PC-9 (cell line): ENCODE data around the gene EHD4.

Experiments used
- CTCF ChIP-seq: fragments of 200-600 bp; sonication (generic); conservative IDR thresholded peaks from 2 replicates; pipeline ENCODE4 v1.6.1; 2017; ENCODE audit warnings: mixed run types, antibody characterized with exemption, mild to moderate bottlenecking, moderate library complexity
- EZH2 ChIP-seq: fragments of 200-600 bp; sonication (generic); IDR thresholded peaks from 2 replicates; pipeline ENCODE4 v1.8.0; 2017; ENCODE audit warnings: antibody characterized with exemption, low read depth

GRCh38 chr15:41950489-41950888, 21.9 kb downstream of the EHD4 start:
- no peak for TF ChIP-seq CTCF
- no peak for TF ChIP-seq EZH2
